ENCODE results near the gene MBD3L5.
"Not testable (repeated sequence)": the region's sequence is repeated elsewhere in the genome, so short reads cannot be mapped to it uniquely, and the experiment has no call there.

MBD3L5 gene

GRCh38 chr19:7049021-7049420 lies 18.6 kb downstream of the MBD3L5 start, which contains the start of gene MBD3L2:
TSS of gene MBD3L2 (plus strand) at chr19:7049321. CDS start at chr19:7049374, 53 bp downstream.
- not testable (repeated sequence) for DNase-seq (ENCODE audit: low spot score); H3K18ac ChIP-seq (ENCODE audit: low read length); H2BK12ac ChIP-seq (ENCODE audit: low read length); H3K14ac ChIP-seq (ENCODE audit: low read length); H3K23ac ChIP-seq (ENCODE audit: low read depth, low read length, poor library complexity); H3K9me3 ChIP-seq (replicated peaks in 1 of 2; ENCODE audit: control insufficient read depth in 2 of 2, insufficient read depth in 1 of 2, low read depth in 1 of 2, low read length in 2 of 2); H4K91ac ChIP-seq (ENCODE audit: low read depth, low read length, poor library complexity); H3K9ac ChIP-seq (ENCODE audit: low read depth, low read length, poor library complexity); H3K79me1 ChIP-seq (ENCODE audit: low read depth, low read length); H2BK15ac ChIP-seq (ENCODE audit: low read length); H3K4ac ChIP-seq (ENCODE audit: low read length); H2AFZ ChIP-seq (ENCODE audit: low read length); H3K27me3 ChIP-seq (ENCODE audit: control insufficient read depth in 3 of 3, insufficient read depth in 3 of 3, low read depth in 1 of 3, low read length in 3 of 3); H2BK5ac ChIP-seq (ENCODE audit: low read length); H2BK120ac ChIP-seq (ENCODE audit: low read depth, low read length); H2AK5ac ChIP-seq (ENCODE audit: low read depth, low read length); H4K8ac ChIP-seq (ENCODE audit: low read depth, low read length); H3K4me3 ChIP-seq (ENCODE audit: low read length in 2 of 2); H3K36me3 ChIP-seq (replicated peaks in 1 of 2; ENCODE audit: control insufficient read depth in 2 of 2, insufficient read depth in 2 of 2, low read length in 2 of 2); H3K4me1 ChIP-seq (ENCODE audit: control insufficient read depth in 2 of 2, insufficient read depth in 1 of 2, low read depth in 1 of 2, low read length in 2 of 2); H3K27ac ChIP-seq (replicated peaks; ENCODE audit: low read length); H3K4me2 ChIP-seq (ENCODE audit: insufficient read depth, low read length, poor library complexity, severe bottlenecking)
- WGBS, 2 donors (ENCODE audit: extremely low coverage in 2 of 2, insufficient read length in 2 of 2, insufficient replicate concordance in 1 of 2) = no CpG with 5 or more reads among the region's 7 CpGs

DNA sequence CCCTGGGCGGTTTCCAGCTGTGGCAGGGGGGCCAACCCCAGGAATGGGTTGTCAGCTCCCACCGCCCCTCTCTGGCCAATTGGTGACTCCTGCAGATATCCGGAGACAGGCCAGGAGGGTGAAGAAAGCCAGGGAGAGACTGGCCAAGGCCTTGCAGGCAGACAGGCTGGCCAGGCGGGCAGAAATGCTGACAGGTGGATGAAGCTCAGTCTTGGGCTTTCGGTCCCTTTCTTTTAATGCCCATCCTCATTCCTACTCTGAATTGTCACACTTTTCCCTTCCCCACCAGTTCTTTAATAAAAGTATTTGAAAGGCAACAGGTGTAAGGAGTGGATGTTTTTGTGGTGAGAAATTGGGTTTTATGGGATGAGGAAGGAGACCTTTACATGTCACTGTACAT lies 21.0 kb downstream of the MBD3L5 start:
- not testable (repeated sequence) for H2AFZ ChIP-seq (ENCODE audit: low read length); H3K9me3 ChIP-seq (replicated peaks in 1 of 2; ENCODE audit: control insufficient read depth in 2 of 2, insufficient read depth in 1 of 2, low read depth in 1 of 2, low read length in 2 of 2); H3K27me3 ChIP-seq (ENCODE audit: control insufficient read depth in 3 of 3, insufficient read depth in 3 of 3, low read depth in 1 of 3, low read length in 3 of 3); H3K14ac ChIP-seq (ENCODE audit: low read length); H4K91ac ChIP-seq (ENCODE audit: low read depth, low read length, poor library complexity); H3K36me3 ChIP-seq (replicated peaks in 1 of 2; ENCODE audit: control insufficient read depth in 2 of 2, insufficient read depth in 2 of 2, low read length in 2 of 2); H2AK5ac ChIP-seq (ENCODE audit: low read depth, low read length); H3K27ac ChIP-seq (replicated peaks; ENCODE audit: low read length); H2BK5ac ChIP-seq (ENCODE audit: low read length); DNase-seq (ENCODE audit: low spot score); H3K4me1 ChIP-seq (ENCODE audit: control insufficient read depth in 2 of 2, insufficient read depth in 1 of 2, low read depth in 1 of 2, low read length in 2 of 2); H3K23ac ChIP-seq (ENCODE audit: low read depth, low read length, poor library complexity); H4K8ac ChIP-seq (ENCODE audit: low read depth, low read length); H3K79me1 ChIP-seq (ENCODE audit: low read depth, low read length); H3K9ac ChIP-seq (ENCODE audit: low read depth, low read length, poor library complexity); H2BK15ac ChIP-seq (ENCODE audit: low read length); H2BK12ac ChIP-seq (ENCODE audit: low read length); H3K4me3 ChIP-seq (ENCODE audit: low read length in 2 of 2); H3K18ac ChIP-seq (ENCODE audit: low read length); H3K4ac ChIP-seq (ENCODE audit: low read length); H2BK120ac ChIP-seq (ENCODE audit: low read depth, low read length); H3K4me2 ChIP-seq (ENCODE audit: insufficient read depth, low read length, poor library complexity, severe bottlenecking)
- no CpG with 5 or more reads among the region's 5 CpGs for WGBS, 2 donors (ENCODE audit: extremely low coverage in 2 of 2, insufficient read length in 2 of 2, insufficient replicate concordance in 1 of 2)

GRCh38 chr19:7052896-7053295 lies 22.5 kb downstream of the MBD3L5 start:
- no CpG with 5 or more reads among the region's 7 CpGs for WGBS, 2 donors (ENCODE audit: extremely low coverage in 2 of 2, insufficient read length in 2 of 2, insufficient replicate concordance in 1 of 2)

GRCh38 chr19:7054635-7055368 lies 24.4 kb downstream of the MBD3L5 start:
- H3K9me3 ChIP-seq (replicated peaks in 1 of 2; ENCODE audit: control insufficient read depth in 2 of 2, insufficient read depth in 1 of 2, low read depth in 1 of 2, low read length in 2 of 2); H2BK12ac ChIP-seq (ENCODE audit: low read length); H3K4ac ChIP-seq (ENCODE audit: low read length); H3K4me1 ChIP-seq (ENCODE audit: control insufficient read depth in 2 of 2, insufficient read depth in 1 of 2, low read depth in 1 of 2, low read length in 2 of 2); H4K8ac ChIP-seq (ENCODE audit: low read depth, low read length); H2BK15ac ChIP-seq (ENCODE audit: low read length); H3K14ac ChIP-seq (ENCODE audit: low read length); H3K27ac ChIP-seq (replicated peaks; ENCODE audit: low read length); H3K79me1 ChIP-seq (ENCODE audit: low read depth, low read length); H3K4me2 ChIP-seq (ENCODE audit: insufficient read depth, low read length, poor library complexity, severe bottlenecking); H4K91ac ChIP-seq (ENCODE audit: low read depth, low read length, poor library complexity); H2BK5ac ChIP-seq (ENCODE audit: low read length); H3K9ac ChIP-seq (ENCODE audit: low read depth, low read length, poor library complexity); H3K36me3 ChIP-seq (replicated peaks in 1 of 2; ENCODE audit: control insufficient read depth in 2 of 2, insufficient read depth in 2 of 2, low read length in 2 of 2); H3K27me3 ChIP-seq (ENCODE audit: control insufficient read depth in 3 of 3, insufficient read depth in 3 of 3, low read depth in 1 of 3, low read length in 3 of 3); H3K18ac ChIP-seq (ENCODE audit: low read length); H2BK120ac ChIP-seq (ENCODE audit: low read depth, low read length); DNase-seq (ENCODE audit: low spot score); H3K4me3 ChIP-seq (ENCODE audit: low read length in 2 of 2); H3K23ac ChIP-seq (ENCODE audit: low read depth, low read length, poor library complexity); H2AK5ac ChIP-seq (ENCODE audit: low read depth, low read length); H2AFZ ChIP-seq (ENCODE audit: low read length): not testable (repeated sequence)
- WGBS, 2 donors (ENCODE audit: extremely low coverage in 2 of 2, insufficient read length in 2 of 2, insufficient replicate concordance in 1 of 2) = no CpG with 5 or more reads among the region's 14 CpGs

More at GRCh38 chr19:7052896-7053295, 22.5 kb downstream of the MBD3L5 start:
- H3K27ac ChIP-seq (replicated peaks; ENCODE audit: low read length); H3K9ac ChIP-seq (ENCODE audit: low read depth, low read length, poor library complexity); H4K91ac ChIP-seq (ENCODE audit: low read depth, low read length, poor library complexity); H4K8ac ChIP-seq (ENCODE audit: low read depth, low read length); H2BK120ac ChIP-seq (ENCODE audit: low read depth, low read length); H3K18ac ChIP-seq (ENCODE audit: low read length); H2BK12ac ChIP-seq (ENCODE audit: low read length); H3K4ac ChIP-seq (ENCODE audit: low read length); H3K79me1 ChIP-seq (ENCODE audit: low read depth, low read length); DNase-seq (ENCODE audit: low spot score); H3K9me3 ChIP-seq (replicated peaks in 1 of 2; ENCODE audit: control insufficient read depth in 2 of 2, insufficient read depth in 1 of 2, low read depth in 1 of 2, low read length in 2 of 2); H3K23ac ChIP-seq (ENCODE audit: low read depth, low read length, poor library complexity); H2BK5ac ChIP-seq (ENCODE audit: low read length); H3K4me1 ChIP-seq (ENCODE audit: control insufficient read depth in 2 of 2, insufficient read depth in 1 of 2, low read depth in 1 of 2, low read length in 2 of 2); H3K4me3 ChIP-seq (ENCODE audit: low read length in 2 of 2); H3K27me3 ChIP-seq (ENCODE audit: control insufficient read depth in 3 of 3, insufficient read depth in 3 of 3, low read depth in 1 of 3, low read length in 3 of 3); H3K14ac ChIP-seq (ENCODE audit: low read length); H3K4me2 ChIP-seq (ENCODE audit: insufficient read depth, low read length, poor library complexity, severe bottlenecking); H2AK5ac ChIP-seq (ENCODE audit: low read depth, low read length); H2BK15ac ChIP-seq (ENCODE audit: low read length); H2AFZ ChIP-seq (ENCODE audit: low read length); H3K36me3 ChIP-seq (replicated peaks in 1 of 2; ENCODE audit: control insufficient read depth in 2 of 2, insufficient read depth in 2 of 2, low read length in 2 of 2): not testable (repeated sequence)

All from neuronal stem cell (in vitro differentiated cells).